GM18505 (cell line): ENCODE measurements around the gene SPCS1.
"Not testable (repeated sequence)": the region's sequence is repeated elsewhere in the genome, so short reads cannot be mapped to it uniquely, and the experiment has no call there.

ENCODE experiments used
- ATAC-seq: cut with Tn5 transposase; IDR thresholded peaks from one replicate; pipeline ENCODE4 v1.9.1; 2021; ENCODE audit not compliant: unreplicated experiment
- POLR2A ChIP-seq: IDR thresholded peaks from 4 replicates; pipeline ENCODE4 v1.6.1; 2011; ENCODE audit warnings: borderline replicate concordance; ENCODE audit not compliant: insufficient read depth, insufficient read length; ENCODE audit errors: extremely low read depth

The SPCS1 gene

GRCh38 chr3:52724511-52724910 is 18.6 kb downstream of the SPCS1 start:
- no peak for TF ChIP-seq POLR2A
- no peak for ATAC-seq

- ATAC-seq = not testable (repeated sequence)
These were observed 22.8 kb downstream of the SPCS1 start for GRCh38 chr3:52728753-52729152.

DNA sequence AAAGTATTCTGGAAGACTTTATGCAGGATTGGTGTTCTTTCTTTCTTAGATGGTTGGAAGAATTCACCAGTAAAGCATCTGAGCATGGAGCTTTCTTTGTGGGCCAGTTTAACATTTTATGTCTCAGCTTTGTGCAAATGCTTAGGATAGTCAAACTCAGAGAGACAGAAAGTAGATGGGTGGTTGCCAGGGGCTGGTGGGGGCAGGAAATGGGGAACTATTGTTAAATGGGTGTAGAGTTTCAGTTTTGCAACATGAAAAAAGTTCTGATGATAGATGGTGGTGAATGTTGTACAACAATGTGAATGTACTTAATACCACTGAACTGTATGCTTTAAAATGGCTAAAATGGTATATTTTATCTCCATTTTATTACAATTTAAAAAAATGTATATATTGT is 24.8 kb downstream of the SPCS1 start:
- no peak for TF ChIP-seq POLR2A
- ATAC-seq = no peak

GRCh38 chr3:52731590-52731989 is 25.7 kb downstream of the SPCS1 start:
- no peak for ATAC-seq
- TF ChIP-seq POLR2A = no peak

GRCh38 chr3:52733256-52733891 is 27.5 kb downstream of the SPCS1 start:
- ATAC-seq = no peak
- TF ChIP-seq POLR2A = no peak

GRCh38 chr3:52739730-52740129 is 33.8 kb downstream of the SPCS1 start:
- no peak for ATAC-seq
- TF ChIP-seq POLR2A = no peak

DNA sequence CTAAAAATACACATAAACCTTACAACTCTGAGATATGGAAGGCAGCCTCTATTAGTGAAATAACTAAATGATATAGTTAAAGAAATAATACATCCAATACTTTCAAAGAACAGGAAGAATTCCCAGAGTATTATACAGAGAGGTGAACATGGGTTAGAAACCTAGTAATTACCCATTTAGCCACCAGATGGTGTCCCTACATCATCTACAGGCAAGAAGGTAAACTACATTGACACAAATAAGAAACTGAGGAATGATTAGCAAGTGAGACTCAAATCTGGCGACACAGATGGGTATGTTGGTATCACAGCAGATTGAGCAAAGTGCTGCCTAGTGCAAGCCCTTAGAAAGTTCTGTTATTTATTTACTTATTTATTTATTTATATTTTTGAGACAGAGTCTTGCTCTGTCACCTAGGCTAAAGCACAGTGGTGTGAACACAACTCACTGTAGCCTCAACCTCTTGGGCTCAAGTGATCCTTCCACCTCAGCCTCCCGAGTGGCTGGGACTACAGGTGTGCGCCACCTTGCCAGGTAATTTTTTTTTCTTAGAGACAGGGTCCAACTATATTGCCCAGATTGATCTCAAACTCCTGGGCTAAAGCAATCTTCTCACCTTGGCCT is 36.6 kb downstream of the SPCS1 start:
- ATAC-seq = no peak
- TF ChIP-seq POLR2A = no peak

GRCh38 chr3:52743152-52743551 is 37.2 kb downstream of the SPCS1 start:
- no peak for ATAC-seq
- TF ChIP-seq POLR2A = no peak

- no peak for ATAC-seq
- TF ChIP-seq POLR2A = no peak
These were observed 37.8 kb downstream of the SPCS1 start for GRCh38 chr3:52743721-52744120.

DNA sequence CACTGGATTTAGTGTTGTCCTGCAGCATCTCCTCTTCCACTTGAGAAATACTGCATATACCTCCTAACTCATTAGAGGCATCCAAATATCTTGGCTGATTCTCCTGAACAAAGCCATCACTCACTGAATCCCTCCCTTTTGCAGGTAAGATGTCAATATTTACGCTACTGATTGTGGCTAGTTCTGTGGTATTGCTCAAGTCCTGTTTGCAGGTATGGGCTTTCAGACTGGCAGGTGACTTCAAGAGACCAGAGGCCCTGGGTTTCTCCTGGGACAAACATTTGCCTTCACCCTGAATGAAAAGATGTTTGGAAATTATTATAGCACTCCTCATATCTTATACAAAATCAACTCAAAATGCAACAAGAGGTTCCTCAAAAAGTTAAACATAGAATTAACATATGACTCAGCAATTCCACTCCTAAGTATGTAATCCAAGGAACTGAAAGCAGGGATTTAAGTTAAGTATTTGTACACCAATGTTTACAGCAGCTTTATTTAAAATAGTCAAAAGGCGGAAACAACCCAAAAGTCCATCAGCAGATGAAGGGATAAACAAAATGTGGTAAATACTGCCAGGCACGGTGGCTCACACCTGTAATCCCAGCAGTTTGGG is 46.2 kb downstream of the SPCS1 start:
- no peak for ATAC-seq
- TF ChIP-seq POLR2A = no peak

DNA sequence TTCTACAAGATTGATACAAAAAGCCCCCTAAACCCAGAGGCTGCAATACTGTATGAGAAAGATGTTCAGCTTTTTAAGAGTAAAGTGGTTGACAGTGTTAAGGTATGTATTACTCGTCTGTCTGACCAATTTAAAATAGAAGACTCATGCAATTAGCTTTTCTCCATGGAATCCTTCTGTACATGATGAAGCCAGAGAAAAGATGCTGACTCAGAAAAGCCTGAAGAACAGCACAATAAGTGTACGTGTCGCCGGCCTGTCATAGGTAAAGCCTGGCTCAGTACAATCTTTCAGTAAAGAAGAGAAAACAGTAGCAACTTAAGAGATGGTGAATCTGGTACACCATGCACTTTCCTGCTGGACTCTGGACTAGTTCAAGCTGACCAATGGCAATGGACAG is 48.5 kb downstream of the SPCS1 start:
- no peak for ATAC-seq
- no peak for TF ChIP-seq POLR2A

DNA sequence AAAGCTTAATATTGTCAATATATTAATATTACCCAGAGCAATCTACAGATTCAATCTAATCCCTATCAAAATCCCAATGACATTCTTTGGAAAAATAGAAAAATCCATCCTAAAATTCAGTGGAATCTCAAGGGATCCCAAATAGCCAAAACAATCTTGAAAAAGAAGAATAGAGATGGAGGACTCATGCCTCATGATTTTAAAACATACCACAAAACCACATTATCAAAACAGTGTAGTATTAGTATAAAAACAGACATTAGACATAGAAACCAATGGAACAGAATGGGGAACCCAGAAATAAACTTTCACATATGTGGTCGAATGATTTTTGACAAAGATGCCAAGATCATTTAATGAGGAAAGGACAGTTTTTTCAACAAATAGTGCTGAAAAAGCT is 50.2 kb downstream of the SPCS1 start:
- TF ChIP-seq POLR2A = no peak
- ATAC-seq = no peak
